Panc1 (cell line): Measurements from ENCODE around the gene TRPM1. TPM values are rescaled to one million over a fixed set of nuclear protein-coding genes. Genes with fewer than 3 reads are reported as not detected.

Experiments
- ATAC-seq: fragments of 200-7000 bp; cut with Tn5 transposase; 2 replicates; pipeline ENCODE4 v1.9.1; 2020; ENCODE audit warnings: mild to moderate bottlenecking, moderate library complexity
- BruUV-seq: library from RNA; stranded (reverse); fragments of 400-500 nt; replicated peaks from 2 replicates; lab custom pipeline; 2021; lab: Mats Ljungman, UMichigan
- CTCF ChIA-PET: fragments of 300-600 bp; sonication (Branson Sonifier 250); formaldehyde crosslinking; loops from one replicate; lab custom pipeline; 2022; ENCODE audit warnings: antibody characterized with exemption; lab: Charles Lee
- POLR2A ChIA-PET: fragments of 300-600 bp; sonication (Branson Sonifier 250); formaldehyde crosslinking; loops from one replicate; lab custom pipeline; 2022; ENCODE audit warnings: antibody characterized with exemption; lab: Charles Lee
- DNase-seq: peaks from one replicate; pipeline ENCODE4 v3.0.0-alpha.2; 2010; ENCODE audit warnings: low read depth, low spot score
- H3K27ac ChIP-seq: 2 replicates; pipeline ENCODE4 v1.5.1; 2011; ENCODE audit warnings: mild to moderate bottlenecking, low read length, inconsistent platforms
- H3K27me3 ChIP-seq: fragments of 200-500 bp; sonication (Bioruptor generic); 2 replicates; pipeline ENCODE4 v1.6.0; 2014; ENCODE audit warnings: low read length, inconsistent platforms; ENCODE audit not compliant: control insufficient read depth, insufficient read depth
- H3K36me3 ChIP-seq: fragments of 200-500 bp; sonication (Bioruptor generic); 2 replicates; pipeline ENCODE4 v1.5.1; 2014; ENCODE audit warnings: inconsistent platforms, mild to moderate bottlenecking, low read length, moderate library complexity; ENCODE audit not compliant: control insufficient read depth, insufficient read depth
- H3K4me1 ChIP-seq: 2 replicates; pipeline ENCODE4 v1.5.1; 2011; ENCODE audit warnings: inconsistent platforms, mild to moderate bottlenecking, low read length, moderate library complexity; ENCODE audit not compliant: control insufficient read depth, insufficient read depth
- H3K4me3 ChIP-seq, 2 experiments: 2 replicates each; pipeline ENCODE4 v1.5.1; 2011 to 2012; ENCODE audit warnings: low read depth in 2 of 2, low read length in 2 of 2, mild to moderate bottlenecking in 2 of 2, inconsistent platforms in 1 of 2, moderate library complexity in 1 of 2
- H3K9me3 ChIP-seq: fragments of 200-500 bp; sonication (Bioruptor generic); 2 replicates; pipeline ENCODE4 v1.5.1; 2014; ENCODE audit warnings: low read depth, mild to moderate bottlenecking, inconsistent platforms, low read length, moderate library complexity; ENCODE audit not compliant: control insufficient read depth, insufficient read depth
- POLR2AphosphoS5 ChIP-seq: IDR thresholded peaks from 2 replicates; pipeline ENCODE4 v1.6.1; 2012; ENCODE audit warnings: mild to moderate bottlenecking, low read depth, low read length, moderate library complexity
- SIN3A ChIP-seq: IDR thresholded peaks from 2 replicates; pipeline ENCODE4 v1.6.1; 2012; ENCODE audit warnings: low read depth, mild to moderate bottlenecking, low read length, moderate library complexity, borderline replicate concordance; ENCODE audit not compliant: insufficient read depth
- TCF7L2 ChIP-seq: IDR thresholded peaks from 2 replicates; pipeline ENCODE4 v1.6.1; 2011; ENCODE audit warnings: mild to moderate bottlenecking, low read depth, low read length, inconsistent platforms
- in situ Hi-C: cut with HindIII; loops from 2 replicates; pipeline ENCODE4 v1.10.0; 2016; ENCODE audit warnings: low sequenced_read_pairs, low pct_unique_long_range_greater_than_20kb
- intact Hi-C: fragments of 100-400 bp; cut with micrococcal nuclease; formaldehyde crosslinking; loops from one replicate; pipeline ENCODE4 v1.10.0; 2022; ENCODE audit not compliant: unreplicated experiment
- total RNA-seq: library from RNA; stranded (reverse); gene quantifications from one replicate; pipeline ENCODE4 v1.2.1, GENCODE V29; 2021; ENCODE audit not compliant: unreplicated experiment
- TF ChIP-seq, protein P1 (sequence below), 2 experiments: IDR thresholded peaks; 2 replicates each; pipeline ENCODE4 v1.6.1; 2011 to 2012; ENCODE audit warnings: low read depth in 2 of 2, control low read depth in 1 of 2, low read length in 1 of 2, mild to moderate bottlenecking in 1 of 2, moderate library complexity in 1 of 2; ENCODE audit not compliant: insufficient read depth in 1 of 2
- TF ChIP-seq, protein P2 (sequence below): fragments of 450-650 bp; IDR thresholded peaks from 2 replicates; pipeline ENCODE4 v1.5.1; 2017; ENCODE audit warnings: mild to moderate bottlenecking

TRPM1 gene
- total RNA-seq, 1 experiment from 2014 or later: not detected

DNA sequence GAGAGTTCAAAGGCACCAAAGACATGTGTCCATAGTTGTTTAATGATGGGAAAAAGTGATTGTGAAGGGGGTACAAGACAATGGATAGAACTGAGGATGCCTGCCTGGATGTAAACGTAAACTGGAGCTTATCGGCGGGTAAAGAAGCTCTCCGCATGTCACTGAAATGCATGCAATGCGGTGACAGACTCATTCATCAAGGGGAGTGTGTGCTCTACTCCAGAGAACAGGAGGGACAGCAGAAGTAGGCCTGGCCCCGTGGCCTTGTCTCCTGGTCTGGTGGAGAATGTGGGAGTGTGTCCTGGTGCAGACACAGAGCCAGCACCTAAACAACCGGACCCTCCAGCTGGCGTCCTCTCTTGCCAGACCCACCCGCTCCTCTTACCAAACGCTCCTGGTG, 50.6 kb downstream of the TRPM1 start:
- POLR2A ChIA-PET: no interaction called here
- ATAC-seq (no peak), DNase-seq (no peak)
- intact Hi-C loops: no loop called here
- in situ Hi-C loops: no loop called here
- peaks cover 3% of the 10 kb centered on the region; the same call in 1 of the 2 replicates for H3K27me3 ChIP-seq
- CTCF ChIA-PET: no interaction called here
- no peaks in the 10 kb centered on the region for H3K36me3 ChIP-seq
- TF ChIP-seq, protein P1, sequence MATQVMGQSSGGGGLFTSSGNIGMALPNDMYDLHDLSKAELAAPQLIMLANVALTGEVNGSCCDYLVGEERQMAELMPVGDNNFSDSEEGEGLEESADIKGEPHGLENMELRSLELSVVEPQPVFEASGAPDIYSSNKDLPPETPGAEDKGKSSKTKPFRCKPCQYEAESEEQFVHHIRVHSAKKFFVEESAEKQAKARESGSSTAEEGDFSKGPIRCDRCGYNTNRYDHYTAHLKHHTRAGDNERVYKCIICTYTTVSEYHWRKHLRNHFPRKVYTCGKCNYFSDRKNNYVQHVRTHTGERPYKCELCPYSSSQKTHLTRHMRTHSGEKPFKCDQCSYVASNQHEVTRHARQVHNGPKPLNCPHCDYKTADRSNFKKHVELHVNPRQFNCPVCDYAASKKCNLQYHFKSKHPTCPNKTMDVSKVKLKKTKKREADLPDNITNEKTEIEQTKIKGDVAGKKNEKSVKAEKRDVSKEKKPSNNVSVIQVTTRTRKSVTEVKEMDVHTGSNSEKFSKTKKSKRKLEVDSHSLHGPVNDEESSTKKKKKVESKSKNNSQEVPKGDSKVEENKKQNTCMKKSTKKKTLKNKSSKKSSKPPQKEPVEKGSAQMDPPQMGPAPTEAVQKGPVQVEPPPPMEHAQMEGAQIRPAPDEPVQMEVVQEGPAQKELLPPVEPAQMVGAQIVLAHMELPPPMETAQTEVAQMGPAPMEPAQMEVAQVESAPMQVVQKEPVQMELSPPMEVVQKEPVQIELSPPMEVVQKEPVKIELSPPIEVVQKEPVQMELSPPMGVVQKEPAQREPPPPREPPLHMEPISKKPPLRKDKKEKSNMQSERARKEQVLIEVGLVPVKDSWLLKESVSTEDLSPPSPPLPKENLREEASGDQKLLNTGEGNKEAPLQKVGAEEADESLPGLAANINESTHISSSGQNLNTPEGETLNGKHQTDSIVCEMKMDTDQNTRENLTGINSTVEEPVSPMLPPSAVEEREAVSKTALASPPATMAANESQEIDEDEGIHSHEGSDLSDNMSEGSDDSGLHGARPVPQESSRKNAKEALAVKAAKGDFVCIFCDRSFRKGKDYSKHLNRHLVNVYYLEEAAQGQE (IDR thresholded peaks at IDR 0.05; ENCODE audit: insufficient read depth in 1 of 2, low read depth in 2 of 2, low read length in 1 of 2): no peak
- TF ChIP-seq, protein P2, sequence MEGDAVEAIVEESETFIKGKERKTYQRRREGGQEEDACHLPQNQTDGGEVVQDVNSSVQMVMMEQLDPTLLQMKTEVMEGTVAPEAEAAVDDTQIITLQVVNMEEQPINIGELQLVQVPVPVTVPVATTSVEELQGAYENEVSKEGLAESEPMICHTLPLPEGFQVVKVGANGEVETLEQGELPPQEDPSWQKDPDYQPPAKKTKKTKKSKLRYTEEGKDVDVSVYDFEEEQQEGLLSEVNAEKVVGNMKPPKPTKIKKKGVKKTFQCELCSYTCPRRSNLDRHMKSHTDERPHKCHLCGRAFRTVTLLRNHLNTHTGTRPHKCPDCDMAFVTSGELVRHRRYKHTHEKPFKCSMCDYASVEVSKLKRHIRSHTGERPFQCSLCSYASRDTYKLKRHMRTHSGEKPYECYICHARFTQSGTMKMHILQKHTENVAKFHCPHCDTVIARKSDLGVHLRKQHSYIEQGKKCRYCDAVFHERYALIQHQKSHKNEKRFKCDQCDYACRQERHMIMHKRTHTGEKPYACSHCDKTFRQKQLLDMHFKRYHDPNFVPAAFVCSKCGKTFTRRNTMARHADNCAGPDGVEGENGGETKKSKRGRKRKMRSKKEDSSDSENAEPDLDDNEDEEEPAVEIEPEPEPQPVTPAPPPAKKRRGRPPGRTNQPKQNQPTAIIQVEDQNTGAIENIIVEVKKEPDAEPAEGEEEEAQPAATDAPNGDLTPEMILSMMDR: no peak
- TF ChIP-seq SIN3A (no peak), POLR2AphosphoS5 (no peak), TCF7L2 (no peak)
- no peak overlapping the region for H3K27ac ChIP-seq
- BruUV-seq: no TSS peak
- H3K4me3 ChIP-seq: no peak overlapping the region
- no peaks in the 10 kb centered on the region for H3K9me3 ChIP-seq
- no peaks in the 10 kb centered on the region for H3K4me1 ChIP-seq

DNA sequence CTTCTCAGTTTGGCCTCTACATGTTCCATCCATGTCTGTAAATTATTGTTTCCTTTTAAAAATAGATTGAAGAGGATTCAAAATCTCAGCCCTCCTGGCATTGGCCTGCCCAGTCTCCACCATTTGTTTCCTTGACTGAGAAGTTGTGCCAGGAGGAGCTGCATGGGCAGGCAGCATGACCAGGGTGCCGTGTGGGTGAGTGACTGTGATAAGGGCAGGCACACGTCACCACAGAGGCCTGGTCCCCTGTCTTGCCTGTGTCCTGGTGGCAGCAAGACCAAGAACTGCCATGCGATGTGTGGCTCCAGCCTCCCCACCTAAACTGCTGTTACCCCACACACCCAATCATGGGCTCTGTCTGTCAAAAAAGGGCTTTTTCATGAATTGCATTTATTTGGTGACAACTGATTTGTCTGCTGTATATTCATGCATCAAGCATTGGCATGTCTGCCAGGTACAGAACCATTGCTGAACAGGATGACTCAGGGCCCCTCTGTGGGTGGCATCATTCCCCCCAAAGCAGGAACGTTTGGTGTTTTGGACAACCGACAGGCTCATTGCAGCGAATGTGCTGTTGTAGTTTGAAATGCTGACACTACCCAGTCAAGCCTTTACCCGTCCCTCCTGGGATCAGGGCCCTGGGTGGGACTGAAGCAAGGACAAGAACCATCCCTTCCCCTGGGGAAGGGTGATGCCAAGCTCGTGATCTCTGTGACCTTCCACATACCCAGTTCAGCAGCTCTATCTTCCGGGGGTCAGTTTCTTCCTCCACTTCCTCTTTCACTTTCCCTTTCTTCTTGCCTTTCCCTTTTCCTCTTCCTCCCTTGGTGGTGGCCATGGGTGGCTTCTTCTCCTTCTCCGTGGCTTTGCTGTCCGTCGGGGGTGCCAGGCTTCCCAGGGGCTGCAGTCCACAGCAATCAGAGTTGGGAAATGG, 51.6 kb downstream of the TRPM1 start:
- ATAC-seq (no peak), DNase-seq (no peak)
- ChIA-PET CTCF (no interaction called here), POLR2A (no interaction called here)
- Histone ChIP-seq H3K27me3 (peaks cover 5% of the 10 kb centered on the region; the same call in 1 of the 2 replicates), H3K4me3 (no peak overlapping the region), H3K36me3 (no peaks in the 10 kb centered on the region), H3K9me3 (no peaks in the 10 kb centered on the region), H3K27ac (no peak overlapping the region), H3K4me1 (no peaks in the 10 kb centered on the region)
- no TSS peak for BruUV-seq
- TF ChIP-seq POLR2AphosphoS5 (no peak), SIN3A (no peak), TCF7L2 (no peak)
- TF ChIP-seq, protein P2: no peak
- TF ChIP-seq, protein P1 (IDR thresholded peaks at IDR 0.05; ENCODE audit: insufficient read depth in 1 of 2, low read depth in 2 of 2, low read length in 1 of 2): no peak
- intact Hi-C loops: no loop called here
- in situ Hi-C loops: no loop called here
